IMR-90 (cell line): ENCODE results near the gene SLC2A13. TPM values are rescaled to one million over a fixed set of nuclear protein-coding genes. Genes with fewer than 3 reads are reported as not detected.

Experiments used
- ATAC-seq: fragments of 200-7000 bp; cut with Tn5 transposase; 2 replicates; pipeline ENCODE4 v1.9.1; 2020; ENCODE audit warnings: low read depth, mild to moderate bottlenecking, moderate library complexity
- BruUV-seq: library from RNA; stranded (reverse); fragments of 400-500 nt; replicated peaks from 2 replicates; lab custom pipeline; 2021; lab: Mats Ljungman, UMichigan
- CTCF ChIA-PET: fragments of 300-600 bp; formaldehyde crosslinking; extraction: SDS; loops from one replicate; lab custom pipeline; 2021; ENCODE audit warnings: antibody characterized with exemption; lab: Yijun Ruan, JAX
- POLR2A ChIA-PET: fragments of 300-600 bp; sonication (Branson Sonifier 250); formaldehyde crosslinking; loops from one replicate; lab custom pipeline; 2022; ENCODE audit warnings: antibody characterized with exemption; ENCODE audit not compliant: unreplicated experiment; lab: Charles Lee
- DNase-seq: peaks from one replicate; pipeline ENCODE4 v3.0.0; 2013
- H2AFZ ChIP-seq: replicated peaks from 2 replicates; pipeline ENCODE3; 2013; ENCODE audit warnings: low read length, mild to moderate bottlenecking; ENCODE audit not compliant: poor library complexity
- H2AK5ac ChIP-seq: 2 replicates; pipeline ENCODE4 v1.6.1; 2013; ENCODE audit warnings: low read depth, low read length, inconsistent platforms
- H2AK9ac ChIP-seq: replicated peaks from 2 replicates; pipeline ENCODE3; 2013; ENCODE audit warnings: mild to moderate bottlenecking, low read depth, low read length, moderate library complexity; ENCODE audit not compliant: poor library complexity
- H2BK120ac ChIP-seq: 2 replicates; pipeline ENCODE4 v1.6.1; 2013; ENCODE audit warnings: low read depth, low read length, inconsistent platforms
- H2BK15ac ChIP-seq: 3 replicates; pipeline ENCODE4 v1.6.1; 2013; ENCODE audit warnings: low read depth, low read length, inconsistent platforms
- H2BK20ac ChIP-seq: 2 replicates; pipeline ENCODE4 v1.6.1; 2013; ENCODE audit warnings: low read depth, mild to moderate bottlenecking, inconsistent platforms, low read length, moderate library complexity
- H2BK5ac ChIP-seq: 2 replicates; pipeline ENCODE4 v1.6.1; 2013; ENCODE audit warnings: mild to moderate bottlenecking, low read depth, low read length, inconsistent platforms; ENCODE audit not compliant: poor library complexity, severe bottlenecking
- H3K14ac ChIP-seq: replicated peaks from 2 replicates; pipeline ENCODE4 v1.6.1; 2013; ENCODE audit warnings: low read depth, low read length, inconsistent platforms
- H3K18ac ChIP-seq: 2 replicates; pipeline ENCODE4 v1.6.1; 2013; ENCODE audit warnings: low read depth, low read length, control low read depth
- H3K23ac ChIP-seq: 2 replicates; pipeline ENCODE4 v1.6.1; 2013; ENCODE audit warnings: low read depth, low read length, inconsistent platforms
- H3K27ac ChIP-seq: 2 replicates; pipeline ENCODE4 v1.5.1; 2013; ENCODE audit warnings: mild to moderate bottlenecking, control low read depth, low read length; ENCODE audit not compliant: insufficient read depth
- H3K27me3 ChIP-seq: 2 replicates; pipeline ENCODE4 v1.6.1; 2013; ENCODE audit warnings: low read length; ENCODE audit not compliant: control insufficient read depth, insufficient read depth
- H3K36me3 ChIP-seq: 2 replicates; pipeline ENCODE4 v1.6.1; 2013; ENCODE audit warnings: low read length, mixed read lengths; ENCODE audit not compliant: control insufficient read depth, insufficient read depth
- H3K4ac ChIP-seq: 2 replicates; pipeline ENCODE4 v1.6.1; 2013; ENCODE audit warnings: low read depth, low read length, inconsistent platforms
- H3K4me1 ChIP-seq: 2 replicates; pipeline ENCODE4 v1.6.1; 2013; ENCODE audit warnings: low read length, mixed read lengths; ENCODE audit not compliant: control insufficient read depth, insufficient read depth
- H3K4me2 ChIP-seq: 2 replicates; pipeline ENCODE4 v1.6.1; 2013; ENCODE audit warnings: low read depth, mild to moderate bottlenecking, control low read depth, low read length, moderate library complexity
- H3K4me3 ChIP-seq: 2 replicates; pipeline ENCODE4 v1.5.1; 2013; ENCODE audit warnings: low read depth, mild to moderate bottlenecking, control low read depth, low read length, moderate library complexity; ENCODE audit not compliant: insufficient read depth
- H3K56ac ChIP-seq: 2 replicates; pipeline ENCODE4 v1.6.1; 2013; ENCODE audit warnings: low read length, inconsistent platforms; ENCODE audit not compliant: insufficient read depth; ENCODE audit errors: extremely low read depth
- H3K79me1 ChIP-seq, 2 experiments: 2 replicates each; pipeline ENCODE4 v1.6.1; 2013; ENCODE audit warnings: low read length in 2 of 2, inconsistent platforms in 1 of 2, low read depth in 1 of 2
- H3K9ac ChIP-seq: 2 replicates; pipeline ENCODE4 v1.6.1; 2013; ENCODE audit warnings: low read depth, low read length, control low read depth
- H3K9me1 ChIP-seq: 2 replicates; pipeline ENCODE4 v1.6.1; 2013; ENCODE audit warnings: low read length, inconsistent platforms; ENCODE audit not compliant: insufficient read depth
- H3K9me3 ChIP-seq: 2 replicates; pipeline ENCODE4 v1.6.1; 2013; ENCODE audit warnings: low read length; ENCODE audit not compliant: control insufficient read depth, insufficient read depth
- H4K20me1 ChIP-seq: 2 replicates; pipeline ENCODE4 v1.6.1; 2013; ENCODE audit warnings: low read length, inconsistent platforms; ENCODE audit not compliant: insufficient read depth
- H4K5ac ChIP-seq: 2 replicates; pipeline ENCODE4 v1.6.1; 2013; ENCODE audit warnings: mild to moderate bottlenecking, low read depth, low read length, control low read depth
- H4K8ac ChIP-seq, 2 experiments: 2 replicates each; pipeline ENCODE4 v1.6.1; 2013; ENCODE audit warnings: low read depth in 2 of 2, low read length in 2 of 2, control low read depth in 1 of 2, inconsistent platforms in 1 of 2
- H4K91ac ChIP-seq: 2 replicates; pipeline ENCODE4 v1.6.1; 2013; ENCODE audit warnings: low read depth, low read length, inconsistent platforms; ENCODE audit not compliant: insufficient read depth
- MAFK ChIP-seq: IDR thresholded peaks from 2 replicates; pipeline ENCODE4 v1.6.1; 2012; ENCODE audit warnings: low read depth, low read length, improper control_type of control experiment
- RCOR1 ChIP-seq: IDR thresholded peaks from 2 replicates; pipeline ENCODE4 v1.6.1; 2012; ENCODE audit warnings: mild to moderate bottlenecking, low read length, improper control_type of control experiment; ENCODE audit not compliant: insufficient replicate concordance
- SMC3 ChIP-seq: fragments of 150-350 bp; IDR thresholded peaks from 2 replicates; pipeline ENCODE4 v1.6.1; 2016; ENCODE audit warnings: low read depth, mild to moderate bottlenecking, antibody characterized with exemption, low read length, moderate library complexity
- WGBS, 2 experiments: methylation state at CpG; one replicate each; pipeline versions ENCODE4 v1.1.5 to v1.1.7; 2013; ENCODE audit warnings: missing lambda C conversion rate in 2 of 2; ENCODE audit not compliant: insufficient read length in 1 of 2; ENCODE audit errors: extremely low coverage in 2 of 2; 5-methylcytosine and 5-hydroxymethylcytosine counted together
- dilution Hi-C: fragments of 300-500 bp; cut with HindIII; formaldehyde crosslinking; loops from one replicate; pipeline ENCODE4 v1.14.3; 2018; ENCODE audit warnings: low sequenced_read_pairs; ENCODE audit not compliant: unreplicated experiment
- in situ Hi-C: fragments of 300-500 bp; cut with MboI; formaldehyde crosslinking; loops from 3 replicates; pipeline ENCODE4 v1.14.3; 2019; ENCODE audit warnings: low sequenced_read_pairs, inconsistent platforms, mixed read lengths
- intact Hi-C: fragments of 100-400 bp; cut with micrococcal nuclease; formaldehyde crosslinking; loops from 2 replicates; pipeline ENCODE4 v1.10.0; 2022
- polyA plus RNA-seq, 3 experiments: library from polyadenylated mRNA; depleted of rRNA; stranded (reverse); fragments of >200 nt; gene quantifications; 2 replicates each; pipeline ENCODE4 v1.2.3, GENCODE V29; 2012; ENCODE audit warnings: low replicate concordance in 1 of 3
- total RNA-seq: library from RNA; depleted of rRNA; stranded (reverse); fragments of >200 nt; gene quantifications from 2 replicates; pipeline ENCODE4 v1.2.3, GENCODE V29; 2012
- TF ChIP-seq, protein P1 (sequence below): fragments of 150-350 bp; IDR thresholded peaks from 2 replicates; pipeline ENCODE4 v1.6.1; 2017; ENCODE audit warnings: mild to moderate bottlenecking, antibody characterized with exemption, low read length, low read depth

Gene SLC2A13
- total and polyA plus RNA-seq, 2 of the 4 experiments (the other 2 are of a cell fraction) = 1.5 to 3.9 TPM

DNA sequence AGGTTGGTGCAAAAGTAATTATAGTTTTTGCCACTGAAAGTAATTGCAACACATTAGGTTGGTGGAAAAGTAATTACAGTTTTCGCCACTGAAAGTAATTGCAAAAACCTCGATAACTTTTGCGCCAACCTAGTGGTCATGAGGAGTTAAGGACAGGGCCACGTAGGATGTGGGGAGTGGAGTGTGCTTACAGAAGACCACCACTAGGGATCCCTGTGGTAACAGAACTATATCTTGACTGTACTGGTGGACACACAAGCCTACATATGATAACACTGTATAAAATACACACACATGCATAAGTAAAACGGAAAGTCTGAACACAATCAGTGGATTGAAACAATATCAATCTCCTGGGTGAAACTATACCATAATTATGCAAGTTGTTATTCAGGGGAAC is 298.8 kb downstream of the SLC2A13 start:
- intact Hi-C loops (no loop called here), in situ Hi-C loops (no loop called here), dilution Hi-C loops (no loop called here)
- no peak overlapping the region for H2AK5ac ChIP-seq
- no peak overlapping the region for H3K9ac ChIP-seq
- BruUV-seq = no TSS peak
- H3K14ac ChIP-seq = no peak overlapping the region
- H4K91ac ChIP-seq = no peak overlapping the region
- no peak for ATAC-seq
- no peaks in the 10 kb centered on the region for H3K4me1 ChIP-seq
- no peaks in the 10 kb centered on the region for H4K20me1 ChIP-seq
- DNase-seq = no peak
- no peak overlapping the region for H3K18ac ChIP-seq
- H2BK120ac ChIP-seq = no peak overlapping the region
- no peak overlapping the region for H4K8ac ChIP-seq
- WGBS, 2 experiments = no CpG with 5 or more reads among the region's 5 CpGs
- ChIA-PET CTCF (interaction anchor here (1.0 kb wide), 1 partner anchor 10 kb away, joined by 3 read pairs; no protein-coding TSS in a partner anchor), POLR2A (no interaction called here)
- H2BK5ac ChIP-seq = no peak overlapping the region
- H2BK15ac ChIP-seq = no peak overlapping the region
- H2BK20ac ChIP-seq = no peak overlapping the region
- H3K27me3 ChIP-seq = no peaks in the 10 kb centered on the region
- TF ChIP-seq SMC3 = no peak
- TF ChIP-seq RCOR1 = no peak
- TF ChIP-seq, protein P1, sequence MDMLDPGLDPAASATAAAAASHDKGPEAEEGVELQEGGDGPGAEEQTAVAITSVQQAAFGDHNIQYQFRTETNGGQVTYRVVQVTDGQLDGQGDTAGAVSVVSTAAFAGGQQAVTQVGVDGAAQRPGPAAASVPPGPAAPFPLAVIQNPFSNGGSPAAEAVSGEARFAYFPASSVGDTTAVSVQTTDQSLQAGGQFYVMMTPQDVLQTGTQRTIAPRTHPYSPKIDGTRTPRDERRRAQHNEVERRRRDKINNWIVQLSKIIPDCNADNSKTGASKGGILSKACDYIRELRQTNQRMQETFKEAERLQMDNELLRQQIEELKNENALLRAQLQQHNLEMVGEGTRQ = no peak
- no peak for TF ChIP-seq MAFK
- no peaks in the 10 kb centered on the region for H3K36me3 ChIP-seq
- H2AFZ ChIP-seq = no peak overlapping the region
- H3K4me2 ChIP-seq = no peak overlapping the region
- H3K23ac ChIP-seq = no peak overlapping the region
- H3K79me1 ChIP-seq = no peaks in the 10 kb centered on the region
- no peaks in the 10 kb centered on the region for H3K9me3 ChIP-seq
- no peak overlapping the region for H4K5ac ChIP-seq
- no peak overlapping the region for H3K4me3 ChIP-seq
- no peak overlapping the region for H3K56ac ChIP-seq
- H3K9me1 ChIP-seq = no peaks in the 10 kb centered on the region
- H2AK9ac ChIP-seq = no peak overlapping the region
- no peak overlapping the region for H3K27ac ChIP-seq
- no peak overlapping the region for H3K4ac ChIP-seq
